GM21390 (cell line): ENCODE results near the gene PABPC1L.
"Not testable (repeated sequence)": the region's sequence is repeated elsewhere in the genome, so short reads cannot be mapped to it uniquely, and the experiment has no call there.

Source experiments
- ATAC-seq: cut with Tn5 transposase; IDR thresholded peaks from one replicate; pipeline ENCODE4 v1.9.1; 2021; ENCODE audit not compliant: unreplicated experiment

Gene PABPC1L

DNA sequence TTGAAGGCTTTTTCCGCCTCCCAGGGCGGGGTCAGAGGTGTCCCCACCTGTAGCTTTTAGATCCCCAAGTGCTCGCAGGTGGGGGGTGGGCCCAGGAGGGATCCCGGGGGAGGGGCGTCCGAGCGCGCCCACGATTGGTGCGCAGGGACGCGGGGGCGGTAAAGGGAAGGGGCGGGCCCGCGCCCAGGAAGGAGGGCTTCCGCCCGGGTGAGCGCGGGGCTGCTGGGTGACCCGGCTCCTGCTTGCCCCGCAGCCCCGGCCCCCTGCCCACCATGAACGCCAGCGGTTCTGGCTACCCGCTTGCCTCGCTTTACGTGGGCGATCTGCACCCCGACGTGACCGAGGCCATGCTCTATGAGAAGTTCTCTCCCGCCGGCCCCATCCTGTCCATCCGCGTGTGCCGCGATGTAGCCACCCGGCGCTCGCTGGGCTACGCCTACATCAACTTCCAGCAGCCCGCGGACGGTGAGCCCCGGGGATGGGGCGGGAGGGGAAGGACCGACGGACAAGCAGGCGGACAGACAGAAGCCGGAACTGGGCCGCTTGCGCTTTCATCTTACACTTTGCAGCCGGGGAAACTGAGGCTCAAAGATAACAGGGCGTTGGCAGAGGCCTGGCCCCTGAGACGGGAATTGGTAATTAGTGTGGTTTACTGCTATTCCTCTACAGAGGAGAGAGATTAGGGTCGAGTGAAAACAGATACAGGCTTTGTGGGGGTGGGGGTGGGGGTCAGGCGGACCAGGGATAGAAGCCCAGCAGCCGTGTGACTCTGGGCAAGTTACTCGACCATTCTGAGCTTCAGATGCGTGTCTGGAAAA, at the start of gene PABPC1L:
Gene PABPC1L (plus strand): TSS at position 189 of the 818 bp plus-strand sequence. CDS start 84 bp downstream, at position 273.
- peak; percentile 88 for ATAC-seq

DNA sequence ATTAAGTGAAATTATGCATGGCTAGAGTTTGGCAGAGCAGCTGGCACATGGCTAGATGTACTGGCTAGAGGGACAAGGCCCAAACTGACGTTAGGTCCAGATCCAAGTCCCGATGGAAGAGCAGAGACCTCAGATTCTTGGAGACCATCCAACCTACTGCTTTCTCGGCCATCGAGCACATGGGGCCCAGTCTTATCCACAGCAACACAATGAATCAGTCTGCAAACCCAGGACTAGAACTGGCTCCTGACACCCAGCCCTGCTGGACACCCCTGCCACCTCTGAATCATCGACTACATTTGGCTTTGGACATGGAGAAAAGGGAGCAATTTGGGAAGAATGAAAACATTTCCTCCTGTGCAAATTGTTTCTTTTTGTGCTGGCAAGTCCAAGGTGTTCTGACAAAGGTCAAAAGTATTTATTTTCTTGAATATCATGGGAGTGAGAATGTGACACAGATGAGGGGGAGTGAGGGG, 48.3 kb upstream of the PABPC1L start:
- no peak for ATAC-seq

DNA sequence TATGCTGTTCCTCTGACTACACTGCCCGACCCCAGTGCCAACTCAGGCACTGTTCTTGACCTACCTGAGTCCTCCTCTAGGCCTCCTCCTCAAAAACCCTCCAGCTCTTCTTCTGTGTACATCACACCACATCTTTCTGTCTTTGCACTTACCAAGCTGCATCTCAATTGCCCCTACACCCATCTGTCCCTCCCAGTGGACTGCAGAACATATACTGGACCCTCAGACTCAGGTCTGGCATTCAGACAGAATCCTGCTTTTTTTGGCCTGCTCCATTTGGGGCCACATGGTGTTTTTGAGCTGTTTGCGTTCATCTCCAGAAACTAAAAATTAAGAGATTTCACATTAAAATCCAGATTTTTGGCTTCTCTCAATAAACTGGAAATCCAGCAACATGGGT, 47.6 kb upstream of the PABPC1L start:
- ATAC-seq = no peak

DNA sequence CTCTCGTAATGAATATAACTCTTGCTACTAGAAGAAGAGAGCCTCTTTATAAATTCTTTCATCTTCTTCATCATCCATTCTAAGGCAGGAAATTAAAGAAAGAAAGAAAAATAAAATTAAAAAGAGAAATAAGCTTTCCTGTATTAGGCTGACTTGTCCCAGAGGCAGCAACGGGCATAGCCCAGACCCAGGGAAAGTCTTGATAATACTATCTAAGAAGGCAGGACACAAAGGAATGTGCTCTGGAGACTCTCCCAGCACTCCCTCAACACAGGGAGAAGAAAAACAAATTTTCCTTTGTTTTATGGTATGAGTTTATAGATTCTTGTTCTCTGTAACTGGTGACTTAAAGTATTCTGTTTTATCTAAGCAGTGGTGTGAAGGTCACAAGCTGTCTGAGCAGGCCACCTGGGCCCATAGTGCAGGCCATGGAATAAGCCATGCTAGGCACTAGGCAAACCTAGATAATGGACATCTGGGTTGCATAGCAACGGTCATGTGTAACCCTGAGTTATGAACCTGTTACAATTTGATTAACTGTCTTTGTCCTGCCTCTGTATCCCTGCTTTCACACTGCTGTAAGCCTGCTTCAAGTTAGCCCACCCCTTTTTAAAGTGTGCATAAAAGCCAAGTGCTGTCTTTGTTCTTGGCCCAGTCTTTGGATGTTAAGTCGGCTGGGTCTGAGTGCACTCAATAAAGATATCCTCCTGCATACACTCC, 46.3 kb upstream of the PABPC1L start:
- ATAC-seq = not testable (repeated sequence)

DNA sequence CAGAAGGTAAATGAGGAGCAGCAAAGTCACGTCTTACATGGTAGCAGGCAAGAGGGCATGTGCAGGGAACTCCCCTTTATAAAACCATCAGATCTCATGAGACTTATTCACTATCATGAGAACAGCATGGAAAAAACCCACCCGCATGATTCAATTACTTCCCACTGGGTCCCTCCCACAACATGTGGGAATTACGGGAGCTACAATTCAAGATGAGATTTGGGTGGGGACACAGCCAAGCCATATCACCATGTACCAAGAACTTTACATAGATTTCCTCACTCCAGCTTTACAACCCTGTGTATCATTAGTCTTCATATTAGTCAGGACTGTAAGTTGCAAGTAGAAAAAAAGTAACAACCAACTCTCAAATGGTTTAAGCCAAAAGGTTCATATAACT, 45.4 kb upstream of the PABPC1L start:
- not testable (repeated sequence) for ATAC-seq

DNA sequence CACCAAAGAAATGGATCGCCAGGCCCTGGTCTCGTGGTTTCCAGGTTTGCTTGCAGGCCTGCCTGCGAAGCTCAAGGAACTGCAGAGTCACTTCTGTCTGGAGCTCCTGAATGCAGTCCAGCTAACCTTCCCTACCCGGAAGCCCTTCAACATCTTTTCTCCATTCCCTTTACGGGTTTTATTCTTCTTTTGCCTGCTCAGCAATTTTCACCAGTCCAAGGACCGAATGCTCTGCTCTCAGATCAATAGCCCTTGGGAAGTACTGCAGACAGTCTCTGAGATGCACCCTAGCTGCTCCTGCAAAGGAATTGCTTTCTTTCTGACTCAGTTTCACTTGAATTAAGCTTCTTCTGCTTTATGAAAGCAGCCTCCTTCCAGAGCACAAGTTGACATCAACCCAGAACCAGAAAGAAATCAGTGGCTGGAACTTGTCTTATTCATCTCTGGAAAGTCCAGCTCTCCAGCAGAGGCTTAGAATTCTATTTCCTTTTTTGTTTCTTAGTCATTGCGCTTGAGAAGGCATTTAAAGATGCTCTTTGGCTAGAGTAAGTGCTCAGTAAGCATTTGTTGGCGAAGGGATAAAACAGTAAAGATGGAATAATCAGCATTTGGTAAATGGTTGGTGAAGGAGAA, 43.0 kb upstream of the PABPC1L start:
- ATAC-seq = no peak

DNA sequence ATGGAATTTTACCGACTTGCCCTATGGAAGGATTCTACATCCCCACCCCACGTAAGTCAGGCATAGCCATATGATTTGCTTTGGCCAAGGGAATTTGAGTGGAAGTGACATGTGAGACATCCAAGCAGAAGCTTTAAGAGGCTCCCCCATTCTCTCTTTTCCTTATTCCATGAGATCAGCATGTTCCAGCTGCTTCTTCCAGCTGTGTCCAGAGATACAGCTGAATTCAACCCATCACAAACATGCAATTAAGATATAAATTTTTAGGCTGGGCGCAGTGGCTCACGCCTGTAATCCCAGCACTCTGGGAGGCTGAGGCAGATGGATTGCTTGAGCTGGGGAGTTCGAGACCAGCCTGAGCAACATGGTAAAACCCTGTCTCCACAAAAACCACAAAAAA, 40.4 kb upstream of the PABPC1L start:
- ATAC-seq = no peak

DNA sequence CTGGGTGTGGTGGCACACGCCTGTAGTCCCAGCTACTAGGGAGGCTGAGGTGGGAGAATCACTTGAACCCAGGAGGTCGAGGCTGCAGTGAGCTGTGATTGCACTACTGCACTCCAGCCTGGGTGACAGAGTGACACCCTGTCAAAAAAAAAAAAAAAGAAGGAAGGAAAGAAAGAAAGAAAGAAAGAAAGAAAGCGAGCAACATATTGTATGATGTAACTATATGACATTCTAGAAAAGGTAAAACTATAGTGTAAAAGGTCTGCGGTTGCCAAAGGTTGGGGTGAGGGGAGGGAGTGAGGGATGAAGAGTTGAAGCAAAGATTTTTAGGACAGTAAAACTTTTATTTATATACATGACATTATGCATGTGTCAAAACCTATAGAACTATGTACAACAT, 27.5 kb upstream of the PABPC1L start:
- not testable (repeated sequence) for ATAC-seq

DNA sequence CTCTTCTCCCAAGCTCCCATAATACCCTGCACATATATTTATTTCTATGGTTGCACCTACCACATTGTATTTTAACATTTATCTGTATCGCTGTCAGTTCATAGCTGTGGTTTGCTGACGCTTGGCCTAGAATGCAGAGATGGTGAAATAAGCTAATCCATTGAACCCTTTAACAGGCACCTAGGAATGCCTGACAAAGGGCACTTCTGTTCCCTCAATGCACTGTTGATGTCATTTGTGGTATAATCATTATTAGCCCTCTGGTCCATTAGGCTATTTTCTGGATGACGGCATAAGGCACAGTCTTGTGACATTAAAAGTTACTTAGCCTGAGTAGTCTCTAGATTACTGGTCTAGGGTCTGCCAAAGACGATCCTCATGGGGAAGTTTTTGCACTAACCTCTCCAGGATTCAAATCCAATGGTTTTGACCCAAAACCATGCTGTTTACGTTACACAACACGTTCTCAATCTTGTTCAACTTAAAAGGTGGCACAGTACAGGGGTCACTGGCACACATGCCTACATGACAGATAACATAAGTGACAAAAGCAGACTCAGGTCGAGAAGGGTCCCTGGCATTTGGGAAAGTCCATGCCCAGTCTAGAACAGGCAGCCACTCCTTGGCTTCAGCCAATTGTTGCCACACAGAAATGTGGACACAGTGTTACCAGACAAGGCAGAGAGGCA, 26.5 kb upstream of the PABPC1L start:
- ATAC-seq = no peak

DNA sequence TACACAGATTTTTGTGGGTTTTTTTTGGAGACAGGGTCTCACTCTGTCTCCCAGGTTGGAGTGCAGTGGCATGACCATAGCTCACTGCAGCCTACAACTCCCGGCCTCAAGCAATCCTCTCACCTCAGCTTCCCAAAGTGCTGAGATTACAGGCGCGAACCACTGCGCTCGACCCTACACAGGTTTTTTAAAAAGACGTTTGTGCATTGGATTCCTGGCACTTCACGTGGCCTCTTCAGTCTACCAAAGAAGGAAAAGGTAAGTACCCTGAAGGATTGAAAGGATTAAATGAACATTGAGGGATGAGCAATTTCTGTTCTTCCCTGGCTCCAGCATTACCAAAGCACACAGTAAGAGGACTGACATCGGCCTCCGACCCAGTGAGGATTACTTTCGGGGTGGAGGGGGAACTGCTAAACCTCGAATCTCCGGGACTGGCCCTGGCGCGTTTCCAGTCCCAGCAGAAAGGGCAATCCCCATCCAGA, 24.9 kb upstream of the PABPC1L start:
- ATAC-seq = no peak

DNA sequence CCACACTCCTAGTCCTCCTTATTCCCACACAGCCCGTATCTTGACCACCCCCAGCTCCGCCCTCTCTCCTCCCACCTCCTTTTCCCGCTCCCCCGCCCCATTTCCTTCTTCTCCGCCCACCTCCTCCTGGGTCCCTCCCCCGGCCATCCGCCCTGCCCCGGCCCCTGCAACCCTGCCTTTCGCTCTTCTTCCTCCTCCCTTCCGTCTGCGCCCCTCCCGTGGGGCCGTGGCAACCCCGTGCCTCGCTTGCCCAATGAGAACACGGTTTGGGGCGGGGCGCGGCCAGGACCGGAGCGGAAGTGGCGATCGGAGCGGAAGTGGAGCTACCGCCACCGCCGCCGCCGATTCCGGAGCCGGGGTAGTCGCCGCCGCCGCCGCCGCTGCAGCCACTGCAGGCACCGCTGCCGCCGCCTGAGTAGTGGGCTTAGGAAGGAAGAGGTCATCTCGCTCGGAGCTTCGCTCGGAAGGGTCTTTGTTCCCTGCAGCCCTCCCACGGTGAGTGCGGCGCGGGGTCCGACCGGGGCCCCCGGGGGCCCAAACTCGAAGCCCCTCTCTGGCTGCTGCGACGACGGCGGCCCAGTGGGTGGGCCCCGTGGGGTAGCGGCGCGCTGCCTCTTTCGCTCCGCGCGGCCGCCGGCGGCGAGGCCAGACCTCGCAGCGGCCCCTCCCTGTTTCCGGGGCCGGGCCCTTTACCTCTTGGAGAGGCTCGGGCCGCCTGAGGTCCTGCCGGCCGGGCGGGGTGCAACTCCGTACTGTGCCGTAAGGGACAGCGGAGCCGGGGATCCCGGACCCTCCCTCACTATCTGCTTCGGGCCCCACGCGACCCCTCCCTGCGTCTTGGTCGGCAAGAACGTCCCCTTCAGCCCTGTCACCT, 24.2 kb upstream of the PABPC1L start, which contains the start of gene YWHAB:
Gene YWHAB (plus strand): TSS at position 314 of the 874 bp plus-strand sequence. CDS start 15,829 bp downstream, outside the sequence.
- peak; percentile 93 for ATAC-seq

DNA sequence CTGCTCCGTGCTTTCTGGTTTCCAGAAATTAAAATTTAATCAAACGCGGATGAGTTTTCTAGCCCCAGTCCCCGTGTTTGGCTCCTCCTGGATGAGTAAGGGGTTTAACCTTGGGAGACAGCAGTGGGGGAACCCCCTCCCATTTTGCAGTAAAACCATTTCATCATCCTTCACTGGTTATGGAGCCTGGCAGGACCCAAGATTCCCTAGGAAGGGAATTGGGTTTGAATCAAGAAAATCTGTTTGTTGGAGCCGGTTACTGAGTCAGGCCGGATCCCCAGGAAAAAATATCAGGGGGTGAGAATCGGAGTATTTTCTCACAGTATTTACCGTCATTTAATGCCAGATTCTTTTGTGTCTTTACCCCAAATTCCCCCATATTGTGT, 23.6 kb upstream of the PABPC1L start:
- no peak for ATAC-seq

DNA sequence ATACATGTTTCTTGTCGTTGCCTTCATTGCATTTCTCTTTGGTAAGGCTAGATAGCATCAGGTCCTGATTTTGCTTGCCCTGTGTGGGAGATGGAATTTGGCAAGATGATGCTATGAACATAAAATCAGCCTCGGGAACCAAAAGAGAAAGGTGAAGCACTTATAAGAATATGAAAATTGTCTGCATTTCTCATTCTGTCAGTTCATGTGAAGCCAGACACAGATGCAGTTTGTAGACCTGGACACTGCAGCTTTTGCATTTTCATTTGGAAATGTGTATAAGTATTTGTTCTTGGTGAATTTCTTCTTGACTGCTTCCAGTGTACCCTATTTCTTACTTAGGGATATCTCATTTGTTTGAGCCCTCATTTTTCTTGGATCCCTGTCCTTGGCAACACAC, 23.0 kb upstream of the PABPC1L start:
- ATAC-seq = no peak

DNA sequence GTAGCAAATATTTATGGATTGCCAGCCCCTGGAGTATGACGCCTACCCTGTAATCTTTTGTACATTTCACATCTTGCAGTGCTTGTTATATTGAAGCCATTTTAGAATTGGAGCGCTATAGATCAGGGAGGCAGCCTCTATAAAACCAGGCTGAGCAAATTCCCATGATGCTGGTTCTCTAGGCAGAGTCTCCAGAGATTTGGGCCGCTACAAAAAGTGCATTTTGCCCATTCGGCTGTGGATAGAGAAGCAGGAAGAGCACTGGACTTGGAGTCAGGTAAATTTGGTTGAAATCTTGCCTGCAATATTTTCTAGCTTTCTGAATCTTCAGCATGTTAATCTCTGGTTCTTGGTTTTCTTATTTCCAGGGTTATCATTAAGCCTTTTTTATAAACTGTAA, 22.4 kb upstream of the PABPC1L start:
- no peak for ATAC-seq

DNA sequence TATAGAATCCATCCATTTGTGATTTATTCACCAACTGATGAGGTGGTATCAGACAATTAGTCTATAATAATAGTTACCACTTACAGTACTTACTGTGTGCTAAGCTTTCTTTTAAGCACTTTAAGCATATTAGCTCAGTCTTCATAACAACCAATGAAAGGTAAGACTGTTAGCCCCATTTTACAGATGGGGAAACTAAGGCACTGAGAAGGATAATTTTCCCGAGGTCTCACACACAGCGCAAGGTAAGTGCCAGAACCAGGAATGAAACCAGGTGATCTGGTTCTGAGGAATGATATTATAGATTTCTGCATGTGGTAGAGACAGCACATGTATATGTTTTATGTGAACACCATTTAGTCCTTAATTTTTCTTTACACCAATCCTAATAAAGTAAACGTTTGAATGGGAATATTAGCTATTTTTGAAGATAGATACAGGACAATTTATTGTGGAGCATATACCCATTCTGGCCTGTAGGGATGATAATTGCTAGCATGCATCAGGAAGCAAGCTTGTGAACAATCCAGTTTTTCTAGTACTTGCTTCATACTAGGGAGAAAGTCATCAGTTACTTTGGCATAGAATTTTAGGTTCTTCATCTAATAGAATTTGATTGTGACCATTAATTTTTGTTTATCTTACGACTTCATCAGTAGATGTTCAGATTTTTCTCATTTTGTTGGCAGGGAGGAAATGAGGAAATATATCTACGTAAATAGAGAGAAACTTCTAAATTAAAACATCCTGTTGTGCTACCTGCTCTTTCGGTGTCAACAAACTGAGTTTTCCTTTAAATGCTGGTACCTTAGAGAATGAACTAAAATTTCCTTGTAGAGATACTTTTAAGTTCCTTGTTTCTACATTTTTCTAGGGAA, 21.4 kb upstream of the PABPC1L start:
- no peak for ATAC-seq

DNA sequence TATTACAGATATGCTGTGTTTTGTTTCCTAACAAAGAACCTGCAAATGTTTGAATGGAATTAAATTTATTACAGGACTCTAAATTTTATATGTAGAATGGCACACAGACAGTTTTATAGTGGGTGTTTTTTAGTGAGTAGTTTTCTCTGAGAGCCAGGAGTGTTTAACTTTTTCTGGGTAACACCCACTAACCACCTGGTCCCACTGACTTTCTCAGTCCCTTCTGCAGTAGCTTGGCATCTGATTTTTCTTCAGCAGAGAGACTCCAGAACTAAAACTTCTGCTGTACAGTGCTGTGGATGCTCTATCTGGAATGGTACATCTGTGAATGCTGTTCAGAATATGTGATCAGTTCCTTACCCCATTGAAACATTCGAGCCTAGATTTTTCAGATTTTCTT, 18.0 kb upstream of the PABPC1L start:
- ATAC-seq = no peak

DNA sequence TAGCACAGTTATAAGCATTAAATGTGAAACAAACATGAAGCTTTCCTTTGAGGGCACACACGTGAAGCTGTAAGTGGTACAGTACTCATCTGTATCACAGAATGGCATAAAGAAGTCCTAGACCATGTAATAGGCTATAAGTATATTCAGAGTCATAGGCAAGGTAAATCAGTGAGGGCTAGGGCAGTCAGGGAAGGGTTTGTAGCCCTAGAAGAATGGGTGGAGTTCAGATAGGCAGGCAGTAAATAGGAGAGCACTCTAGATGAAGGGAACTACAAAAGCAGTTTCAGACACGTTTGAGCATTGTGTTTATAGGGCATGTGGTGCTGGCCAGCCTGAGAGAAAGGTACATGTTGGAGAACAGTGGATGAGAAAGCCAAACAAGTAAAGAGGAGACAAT, 14.9 kb upstream of the PABPC1L start:
- no peak for ATAC-seq

DNA sequence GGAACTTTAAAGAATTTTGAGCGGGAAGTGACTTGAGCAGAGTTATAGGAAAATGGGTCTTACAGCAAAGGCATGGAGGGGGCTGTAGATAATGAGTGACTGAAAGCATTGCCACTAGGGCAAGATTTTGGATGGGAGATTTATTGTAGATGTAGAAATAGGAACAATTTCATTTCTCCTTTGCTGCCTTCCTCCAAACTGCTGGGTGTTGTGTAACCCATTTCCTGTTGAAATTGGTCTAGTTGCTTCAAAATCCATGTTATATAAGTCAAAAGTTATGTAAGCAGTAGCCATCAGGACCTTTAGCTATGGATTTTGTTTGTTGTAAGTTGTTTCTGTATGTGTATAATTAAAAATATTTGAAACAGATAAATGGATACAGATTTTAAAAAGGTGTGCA, 13.3 kb upstream of the PABPC1L start:
- ATAC-seq = no peak

DNA sequence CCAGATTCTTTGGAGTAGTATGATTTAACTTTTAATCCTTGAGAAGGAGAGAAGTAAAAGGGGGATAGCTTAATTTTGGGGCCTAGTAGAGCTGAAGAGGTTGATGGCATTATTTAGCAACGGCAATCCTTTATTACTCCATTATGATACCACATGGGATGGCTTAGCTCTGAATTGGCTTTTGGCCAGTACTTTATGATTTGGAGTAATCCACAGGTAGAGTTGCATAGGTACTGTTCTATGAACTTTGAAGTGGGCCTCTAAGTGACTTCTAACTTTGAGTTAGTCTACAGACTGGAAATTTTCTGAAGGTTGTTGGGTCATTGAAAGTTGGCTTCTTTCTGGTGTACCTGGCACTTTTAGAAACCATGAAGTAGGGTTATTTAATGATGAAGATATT, 12.7 kb upstream of the PABPC1L start:
- ATAC-seq = no peak
